ENCODE data around the gene WDR91.
"Not testable (repeated sequence)": the region's sequence is repeated elsewhere in the genome, so short reads cannot be mapped to it uniquely, and the experiment has no call there.

WDR91 gene

GRCh38 chr7:135211179-135211945 lies at the start of gene WDR91:
Gene WDR91 (minus strand): TSS chr7:135211526. CDS start chr7:135211502, 24 bp downstream.
- peak; percentile 97 to 98 for DNase-seq

DNA sequence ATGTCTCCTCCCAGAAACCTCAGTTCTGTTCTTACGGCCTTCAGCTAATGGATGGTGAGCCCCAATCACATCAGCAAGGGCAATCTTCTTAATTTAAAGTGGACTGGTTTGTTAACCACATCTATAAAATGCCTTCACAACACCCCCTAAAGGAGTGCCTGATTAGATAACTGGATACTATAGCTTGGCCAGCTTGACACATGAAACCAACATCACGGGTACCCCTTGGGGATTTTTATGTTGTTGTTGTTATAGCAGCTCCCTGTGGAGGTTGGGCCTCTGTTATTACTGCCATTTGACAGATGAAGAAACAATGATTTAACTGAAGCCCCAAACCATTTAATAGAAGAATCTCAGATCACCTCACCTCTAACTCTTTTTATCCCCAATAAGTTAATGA lies 49.1 kb upstream of the WDR91 start:
- no peak for DNase-seq

DNA sequence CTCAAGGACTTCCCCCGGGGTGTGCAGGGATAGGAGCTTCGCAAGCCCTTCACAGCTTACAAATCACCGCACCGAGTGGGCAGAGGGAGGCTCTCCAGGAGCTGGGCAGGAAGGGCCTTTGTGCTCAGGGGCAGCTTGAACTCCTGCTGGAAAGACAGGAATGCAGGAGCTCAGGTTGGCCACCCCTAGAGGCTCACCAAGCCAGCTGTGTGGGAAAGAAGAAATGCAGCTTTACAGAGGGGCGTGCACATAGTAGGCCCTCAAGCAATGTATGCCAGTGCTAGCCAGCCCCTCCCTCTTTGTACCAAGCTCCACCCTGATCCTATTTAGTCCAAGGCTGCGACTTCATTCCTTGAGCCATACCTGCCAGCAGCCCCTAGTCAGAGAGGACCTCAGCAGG lies 48.4 kb upstream of the WDR91 start:
- no peak for DNase-seq

GRCh38 chr7:135258585-135258984 lies 47.3 kb upstream of the WDR91 start:
- DNase-seq, result no peak

- no peak for DNase-seq
Measured at GRCh38 chr7:135257790-135258189, 46.5 kb upstream of the WDR91 start.

DNA sequence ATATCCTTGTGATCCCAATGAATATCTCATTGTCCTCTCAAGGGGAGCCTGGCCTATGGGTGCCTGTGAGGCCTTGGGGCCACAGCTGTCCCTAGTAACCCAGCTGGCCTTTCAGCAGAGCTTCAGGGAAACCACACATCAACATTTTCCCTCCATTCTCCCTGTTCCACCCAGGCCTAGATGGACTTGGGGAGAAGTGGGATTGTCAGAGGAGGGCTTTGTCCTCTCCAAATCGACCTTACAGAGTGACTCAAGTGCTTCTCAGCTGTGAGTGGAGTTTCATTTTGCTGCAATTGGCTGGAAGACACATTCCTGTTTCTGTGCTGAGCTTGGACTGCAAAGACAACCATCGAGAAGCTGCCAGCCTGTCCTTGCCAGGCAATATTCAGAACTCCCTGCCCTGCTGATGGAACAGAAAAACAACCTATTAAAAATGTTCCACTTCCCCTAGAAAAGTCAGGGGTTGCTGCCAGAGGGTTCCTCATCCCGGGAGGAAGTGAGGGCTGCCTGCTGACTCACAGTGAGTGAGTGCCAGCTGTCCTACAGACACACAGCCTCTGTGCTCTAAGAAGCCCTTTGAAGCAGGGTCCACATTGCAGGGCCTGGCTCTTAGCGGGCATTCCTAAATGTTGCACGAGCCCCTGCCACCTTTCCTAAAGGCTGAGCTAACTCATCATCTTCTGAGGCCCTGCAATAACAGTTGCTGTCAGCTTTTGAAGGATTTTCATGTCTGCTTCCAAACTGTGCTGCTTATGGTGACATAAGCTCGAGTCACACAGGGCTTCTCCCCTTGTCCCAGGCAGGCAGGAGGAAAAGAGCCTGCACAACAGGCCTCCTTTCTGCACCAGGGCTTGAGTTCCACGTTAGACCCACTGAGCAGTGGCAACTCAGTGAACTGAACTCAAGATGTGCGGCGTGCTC lies 42.8 kb upstream of the WDR91 start:
- DNase-seq, result no peak

- peak in 1 of 2 donors; percentile 16 for DNase-seq
Measured at GRCh38 chr7:135251496-135252391, 40.4 kb upstream of the WDR91 start.

DNA sequence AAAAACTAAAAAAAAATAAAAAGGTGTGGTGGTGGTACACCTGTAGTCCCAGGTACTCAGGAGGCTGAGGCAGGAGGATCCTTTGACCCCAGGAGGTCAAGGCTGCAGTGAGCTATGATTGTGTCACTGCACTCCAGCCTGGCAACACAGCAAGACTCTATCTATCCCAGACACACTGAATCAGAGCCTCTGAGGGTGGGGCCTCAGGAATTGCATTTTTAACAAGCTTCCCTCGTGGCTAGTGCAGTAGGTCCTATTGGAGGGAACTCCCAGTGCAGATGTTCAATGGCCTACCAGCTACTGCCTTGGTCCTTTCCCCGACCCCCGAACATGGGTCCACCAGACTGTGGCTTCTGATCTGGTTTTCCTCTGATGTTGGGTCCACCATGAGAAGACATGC lies 37.2 kb upstream of the WDR91 start:
- DNase-seq, result no peak

DNA sequence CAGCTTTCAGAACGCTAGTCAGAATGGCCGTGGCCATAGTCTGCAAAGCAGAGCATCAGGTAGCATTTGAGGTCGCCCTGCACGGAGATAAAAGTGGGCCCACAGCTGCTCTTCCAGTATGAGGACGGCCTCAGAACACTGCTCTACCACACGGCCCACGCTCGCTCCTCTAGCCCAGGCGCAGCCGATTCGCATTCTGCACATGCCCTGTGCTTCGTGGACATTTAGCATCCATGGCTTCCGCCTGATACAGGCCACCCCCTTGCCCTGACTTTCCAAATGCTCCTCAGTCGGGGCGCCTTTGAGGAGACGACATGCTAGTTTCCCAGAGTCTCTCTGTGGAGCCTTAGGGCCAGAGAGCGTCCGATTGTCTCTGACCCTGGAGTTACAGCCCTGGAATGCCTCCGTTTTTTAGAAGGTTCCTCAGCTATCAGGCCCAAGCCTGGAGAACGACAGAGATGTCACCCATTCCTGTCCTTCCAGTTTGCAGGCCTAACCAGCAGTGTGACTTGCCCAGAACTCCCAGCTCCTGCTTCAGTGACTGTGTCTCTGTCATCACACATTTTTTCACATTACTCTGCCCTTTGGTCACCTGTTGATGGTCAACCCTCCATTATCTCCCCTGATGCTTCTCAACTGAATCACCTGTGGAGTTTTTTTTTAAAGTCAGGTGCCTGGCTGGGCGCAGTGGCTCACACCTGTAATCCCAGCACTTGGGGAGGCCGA lies 36.6 kb upstream of the WDR91 start:
- no peak for DNase-seq

- DNase-seq, result no peak
Measured at GRCh38 chr7:135246191-135246825, 35.0 kb upstream of the WDR91 start.

GRCh38 chr7:135245226-135246190 lies 34.2 kb upstream of the WDR91 start:
- DNase-seq, result no peak

GRCh38 chr7:135242096-135242684 lies 30.9 kb upstream of the WDR91 start:
- DNase-seq, result no peak

- no peak for DNase-seq
Measured at GRCh38 chr7:135240441-135240840, 29.1 kb upstream of the WDR91 start.

- no peak for DNase-seq
Measured at GRCh38 chr7:135239263-135239662, 27.9 kb upstream of the WDR91 start.

DNA sequence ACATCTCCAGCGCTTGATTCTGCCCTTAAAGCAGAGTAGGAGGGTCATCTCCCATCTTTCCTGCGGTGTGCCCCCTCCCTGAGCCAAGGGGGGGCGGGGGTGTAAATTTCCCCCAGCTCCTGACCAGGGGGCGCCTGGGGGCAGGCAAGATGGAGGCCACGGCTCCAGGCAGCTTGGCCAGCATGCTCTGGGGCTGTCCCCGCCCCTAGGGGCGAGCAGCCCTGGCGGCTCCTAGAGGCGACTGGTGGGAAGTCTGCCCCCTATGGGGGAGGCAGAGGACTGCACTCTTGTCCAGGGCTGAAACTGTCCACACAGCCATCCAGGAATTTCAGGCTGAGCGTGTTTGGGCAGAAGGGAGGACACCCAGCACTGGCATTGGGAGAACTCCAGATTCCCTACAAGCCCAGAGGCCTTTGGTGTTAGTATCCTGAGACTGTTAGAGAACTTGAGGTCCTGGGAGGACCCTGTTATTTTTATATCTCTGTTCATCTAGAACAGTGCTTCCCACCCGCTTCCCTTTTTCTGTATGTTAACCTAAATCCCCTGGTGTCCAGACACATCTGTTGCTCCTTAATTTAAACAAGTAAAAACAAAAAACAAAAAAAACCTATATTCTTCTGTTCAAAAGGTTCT lies 26.9 kb upstream of the WDR91 start:
- DNase-seq, result peak in 1 of 2 donors; percentile 17

DNA sequence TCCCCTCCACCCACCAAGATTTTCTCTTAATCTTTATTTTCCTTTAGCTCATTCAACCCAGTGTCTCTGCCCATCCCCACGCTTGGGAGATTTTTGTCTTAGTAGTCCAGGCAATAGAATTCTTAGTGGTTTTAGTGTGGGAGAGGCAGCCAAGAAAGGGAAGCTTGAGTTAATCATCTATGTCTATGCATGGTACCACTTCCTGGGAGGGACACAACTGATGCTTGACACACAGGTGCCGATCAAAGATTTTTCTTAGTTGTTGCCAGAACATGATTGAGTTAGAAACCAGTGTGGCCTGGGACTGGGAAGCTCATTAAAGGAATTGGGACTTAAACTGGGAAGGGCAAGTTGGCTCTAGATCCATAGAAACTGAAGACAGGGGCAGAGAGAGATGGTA lies 25.4 kb upstream of the WDR91 start:
- no peak for DNase-seq

DNA sequence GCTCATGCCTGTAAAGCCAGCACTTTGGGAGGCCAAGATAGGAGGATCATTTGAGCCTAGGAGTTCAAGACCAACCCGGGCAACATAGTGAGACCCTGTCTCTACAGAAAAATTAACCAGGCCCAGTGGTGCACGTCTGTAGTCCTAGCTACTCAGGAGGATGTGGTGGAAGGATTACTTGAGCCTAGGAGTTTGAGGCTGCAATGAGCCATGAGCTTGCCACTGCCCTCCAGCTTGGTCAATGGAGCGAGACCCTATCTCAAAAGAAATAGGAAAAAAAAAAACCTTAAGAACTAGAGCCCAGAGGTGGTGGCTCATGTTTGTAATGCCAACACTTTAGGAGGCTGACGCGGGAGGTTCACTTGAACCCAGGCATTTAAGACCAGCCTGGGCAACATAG lies 24.5 kb upstream of the WDR91 start:
- no peak for DNase-seq

DNA sequence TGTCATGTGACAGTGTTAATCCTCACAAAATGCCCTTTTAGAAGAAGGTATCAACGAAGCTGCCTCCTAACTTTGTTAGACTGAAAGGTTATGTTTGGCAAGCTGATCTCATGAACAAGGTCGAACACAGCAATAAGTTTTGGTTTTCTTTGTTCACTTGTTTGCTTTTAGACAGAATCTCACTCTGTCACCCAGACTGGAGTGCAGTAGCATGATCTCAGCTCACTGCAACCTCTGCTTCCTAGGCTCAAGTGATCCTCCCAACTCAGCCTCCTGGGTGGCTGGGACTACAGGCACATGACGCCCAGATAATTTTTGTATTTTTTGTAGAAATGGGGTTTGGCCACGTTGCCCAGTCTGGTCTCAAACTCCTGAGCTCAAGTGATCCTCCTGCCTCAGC lies 23.4 kb upstream of the WDR91 start:
- no peak for DNase-seq

GRCh38 chr7:135234095-135234494 lies 22.8 kb upstream of the WDR91 start:
- not testable (repeated sequence) for DNase-seq

DNA sequence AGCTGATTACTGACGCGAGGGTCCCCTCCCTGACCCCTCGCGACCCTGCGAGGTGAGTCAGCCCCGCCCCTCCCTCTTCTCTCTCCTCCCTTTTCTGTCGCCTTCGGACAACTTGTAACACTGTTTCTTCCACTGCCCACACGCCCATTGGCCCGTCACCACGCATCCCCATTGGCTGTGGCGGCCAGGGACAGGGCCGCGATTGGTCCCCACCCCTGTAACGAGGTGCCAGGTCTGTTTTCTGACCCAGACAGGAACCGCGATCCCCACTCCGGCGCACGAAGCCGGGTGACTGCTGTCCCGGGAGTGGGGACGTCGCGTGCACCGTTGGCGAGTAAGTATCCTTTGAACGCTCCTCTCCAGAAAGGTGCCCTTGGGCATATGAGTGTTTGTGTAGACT lies 22.2 kb upstream of the WDR91 start, which contains the start of gene STRA8:
TSS of gene STRA8 (plus strand) at position 269 of the 400 bp plus-strand sequence. CDS start 6,687 bp downstream, outside the sequence.
- DNase-seq, result no peak

Data from stimulated activated CD4-positive, alpha-beta T cell treated with anti-CD3 and anti-CD28 coated beads, Interleukin-2, amount 100 ng/mL, for 24 hours (primary cell).